ENCODE data around the gene CEND1. TPM values are rescaled to one million over a fixed set of nuclear protein-coding genes. Genes with fewer than 3 reads are reported as not detected.

Gene CEND1
- total RNA-seq, 1 experiment from 2014 or later = not detected

DNA sequence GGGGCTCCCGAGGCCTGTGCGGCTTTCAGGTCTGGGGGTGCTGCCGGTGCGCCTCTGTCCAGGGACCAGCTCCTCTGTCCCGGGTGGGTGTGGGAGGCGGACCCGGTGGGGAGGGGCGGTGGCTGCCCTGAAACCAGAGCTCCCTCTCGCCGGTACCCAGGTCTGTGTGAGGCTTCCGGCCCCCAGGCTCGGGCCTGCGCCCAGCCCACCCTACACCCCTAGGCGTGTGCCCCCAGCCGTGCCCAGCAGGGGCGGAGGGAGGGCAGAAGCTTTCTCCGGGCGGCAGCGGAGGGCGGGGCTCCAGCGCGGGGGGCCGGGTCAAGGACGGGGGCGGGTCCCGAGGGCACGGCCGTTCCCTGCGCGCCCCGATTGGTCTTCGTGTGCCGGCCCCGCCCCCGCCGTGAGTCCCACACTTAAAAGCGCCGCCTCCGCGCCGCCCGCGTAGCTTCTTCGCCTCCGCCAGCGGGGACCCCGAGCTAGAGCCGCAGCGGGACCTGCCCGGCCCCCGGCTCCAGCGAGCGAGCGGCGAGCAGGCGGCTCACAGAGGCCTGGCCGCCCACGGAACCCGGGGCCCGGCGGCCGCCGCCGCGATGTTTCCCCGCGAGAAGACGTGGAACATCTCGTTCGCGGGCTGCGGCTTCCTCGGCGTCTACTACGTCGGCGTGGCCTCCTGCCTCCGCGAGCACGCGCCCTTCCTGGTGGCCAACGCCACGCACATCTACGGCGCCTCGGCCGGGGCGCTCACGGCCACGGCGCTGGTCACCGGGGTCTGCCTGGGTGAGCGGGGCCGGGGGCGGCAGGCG is 29.4 kb upstream of the CEND1 start:
- Histone ChIP-seq H3K4me2 (peak overlapping the region; percentile 90), H3K4me1 (replicated peaks; ENCODE audit: insufficient read depth) (peaks cover 12% of the 10 kb centered on the region), H3K27me3 (ENCODE audit: insufficient read depth, low read depth) (no peaks in the 10 kb centered on the region), H3K9me3 (ENCODE audit: insufficient read depth, low read depth) (no peaks in the 10 kb centered on the region), H3K27ac (peak overlapping the region; percentile 87), H3K36me3 (ENCODE audit: low read depth) (no peaks in the 10 kb centered on the region), H3K79me2 (ENCODE audit: low read depth) (peaks cover 19% of the 10 kb centered on the region), H4K20me1 (ENCODE audit: insufficient read depth) (peaks cover 26% of the 10 kb centered on the region), H3F3A (ENCODE audit: insufficient read depth, low read depth) (peaks cover 27% of the 10 kb centered on the region; the same call in 1 of the 2 replicates), H3K4me3 (peak overlapping the region; percentile 84), H3K9me2 (ENCODE audit: insufficient read depth) (no peaks in the 10 kb centered on the region), H2AFZ (0 out of 2 replicates have a peak overlapping the region, but pooled peaks have one; percentile 58)
- DNase-seq = peak; percentile 65 to 87
- intact Hi-C loops (cut with micrococcal nuclease; ENCODE audit: unreplicated experiment) = loop anchor here (2.0 kb wide), 1 partner anchor 15 kb away; no protein-coding TSS in a partner anchor
- ChIA-PET CTCF (interaction anchor here (0.7 kb wide), 1 partner anchor 13 kb away, joined by 4 read pairs; no protein-coding TSS in a partner anchor), POLR2A (ENCODE audit: unreplicated experiment) (interaction anchor here (0.6 to 1.6 kb wide), 11 partner anchors 13 to 740 kb away, joined by 3 to 17 read pairs (median 5); partner anchors contain the start of genes CD151 and PIDD1)
- BruUV-seq (replicated peaks) = no TSS peak
- TF ChIP-seq, protein P1, sequence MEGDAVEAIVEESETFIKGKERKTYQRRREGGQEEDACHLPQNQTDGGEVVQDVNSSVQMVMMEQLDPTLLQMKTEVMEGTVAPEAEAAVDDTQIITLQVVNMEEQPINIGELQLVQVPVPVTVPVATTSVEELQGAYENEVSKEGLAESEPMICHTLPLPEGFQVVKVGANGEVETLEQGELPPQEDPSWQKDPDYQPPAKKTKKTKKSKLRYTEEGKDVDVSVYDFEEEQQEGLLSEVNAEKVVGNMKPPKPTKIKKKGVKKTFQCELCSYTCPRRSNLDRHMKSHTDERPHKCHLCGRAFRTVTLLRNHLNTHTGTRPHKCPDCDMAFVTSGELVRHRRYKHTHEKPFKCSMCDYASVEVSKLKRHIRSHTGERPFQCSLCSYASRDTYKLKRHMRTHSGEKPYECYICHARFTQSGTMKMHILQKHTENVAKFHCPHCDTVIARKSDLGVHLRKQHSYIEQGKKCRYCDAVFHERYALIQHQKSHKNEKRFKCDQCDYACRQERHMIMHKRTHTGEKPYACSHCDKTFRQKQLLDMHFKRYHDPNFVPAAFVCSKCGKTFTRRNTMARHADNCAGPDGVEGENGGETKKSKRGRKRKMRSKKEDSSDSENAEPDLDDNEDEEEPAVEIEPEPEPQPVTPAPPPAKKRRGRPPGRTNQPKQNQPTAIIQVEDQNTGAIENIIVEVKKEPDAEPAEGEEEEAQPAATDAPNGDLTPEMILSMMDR (conservative IDR thresholded peaks at IDR 0.05) = no peak
- TF ChIP-seq EZH2 (IDR thresholded peaks at IDR 0.05; ENCODE audit: low read depth) = no peak

DNA sequence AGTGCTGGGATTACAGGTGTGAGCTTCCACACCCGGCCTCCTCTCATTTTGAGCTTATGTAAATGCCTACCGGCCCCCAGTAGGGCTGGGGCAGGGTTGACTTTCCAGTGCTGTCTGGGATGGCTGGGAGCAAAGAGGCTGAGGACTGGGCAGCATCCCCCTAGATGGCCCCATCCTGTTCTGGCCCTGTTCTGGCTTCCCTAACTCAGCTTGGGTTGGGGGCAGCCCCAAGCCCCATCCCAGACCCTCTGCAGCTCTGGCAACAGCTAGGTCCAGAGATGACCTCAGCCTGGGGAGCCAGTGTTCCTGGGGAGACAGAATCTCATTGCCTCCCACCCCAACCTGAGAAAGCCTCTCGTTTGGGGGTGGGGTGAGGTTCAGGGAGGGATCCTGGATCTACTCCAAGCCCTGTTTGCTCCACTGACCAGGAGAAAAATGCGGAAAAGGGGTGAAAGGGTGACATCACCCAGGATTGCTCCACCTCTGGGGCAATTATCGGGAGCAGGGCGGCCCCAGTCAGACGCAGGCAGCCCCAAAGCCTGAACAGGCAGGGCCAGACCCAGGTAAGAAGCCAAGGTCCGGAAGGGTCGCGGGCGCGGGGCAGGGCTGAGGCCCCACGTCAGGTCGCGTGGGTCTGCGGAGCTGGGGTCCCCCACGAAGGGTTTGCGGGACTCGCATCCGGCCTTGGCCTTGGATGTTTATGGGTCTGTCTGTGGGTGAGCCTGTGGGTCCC is 28.7 kb upstream of the CEND1 start, which contains the start of gene PNPLA2:
Gene PNPLA2 (plus strand): TSS at position 519 of the 733 bp plus-strand sequence. CDS start 805 bp downstream, outside the sequence.
- intact Hi-C loops (cut with micrococcal nuclease; ENCODE audit: unreplicated experiment) = loop anchor here (2.0 kb wide), 1 partner anchor 16 kb away; no protein-coding TSS in a partner anchor
- Histone ChIP-seq H3K27ac (peak within 1 kb of the TSS; percentile 87), H3K4me2 (peak within 1 kb of the TSS; percentile 90), H4K20me1 (ENCODE audit: insufficient read depth) (peaks cover 26% of the 10 kb centered on the region), H3K9me2 (ENCODE audit: insufficient read depth) (no peaks in the 10 kb centered on the region), H3K4me3 (peak within 1 kb of the TSS; percentile 84), H3K9me3 (ENCODE audit: insufficient read depth, low read depth) (no peaks in the 10 kb centered on the region), H2AFZ (0 out of 2 replicates have a peak within 1 kb of the TSS, but pooled peaks have one; percentile 58), H3K79me2 (ENCODE audit: low read depth) (peaks cover 19% of the 10 kb centered on the region), H3K4me1 (replicated peaks; ENCODE audit: insufficient read depth) (peaks cover 12% of the 10 kb centered on the region), H3F3A (ENCODE audit: insufficient read depth, low read depth) (peaks cover 32% of the 10 kb centered on the region; the same call in 1 of the 2 replicates), H3K27me3 (ENCODE audit: insufficient read depth, low read depth) (no peaks in the 10 kb centered on the region), H3K36me3 (ENCODE audit: low read depth) (no peaks in the 10 kb centered on the region)
- peak; percentile 73 to 79 for DNase-seq
- BruUV-seq (replicated peaks) = TSS peak; percentile 83
- CTCF ChIA-PET = interaction anchor here (0.7 kb wide), 1 partner anchor 1376 kb away, joined by 10 read pairs; no protein-coding TSS in a partner anchor
- no peak for TF ChIP-seq EZH2 (IDR thresholded peaks at IDR 0.05; ENCODE audit: low read depth)
- POLR2A ChIA-PET (ENCODE audit: unreplicated experiment) = interaction anchor here (0.6 to 1.6 kb wide), 8 partner anchors 14 to 741 kb away, joined by 3 to 17 read pairs (median 5); partner anchors contain the start of gene PIDD1

DNA sequence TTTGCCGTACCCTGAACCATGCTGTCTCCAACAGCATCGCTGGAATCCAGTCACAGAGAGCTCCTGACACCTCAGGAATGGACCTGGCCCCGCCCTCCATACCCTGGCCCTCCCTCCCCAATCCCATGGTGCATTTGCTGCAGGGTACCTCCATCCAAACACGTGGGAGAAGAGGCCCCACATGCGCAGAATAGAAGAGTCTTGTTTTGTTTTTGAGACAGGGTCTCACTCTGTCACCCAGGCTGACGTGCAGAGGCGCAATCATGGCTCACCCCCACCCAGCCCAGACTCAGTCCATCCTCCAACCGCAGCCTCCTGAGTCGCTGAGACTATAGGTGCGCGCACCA is 26.5 kb upstream of the CEND1 start:
- ChIA-PET CTCF (no interaction called here), POLR2A (ENCODE audit: unreplicated experiment) (no interaction called here)
- no peaks in the 10 kb centered on the region for H3K9me3 ChIP-seq (ENCODE audit: insufficient read depth, low read depth)
- peaks cover 50% of the 10 kb centered on the region; the same call in 1 of the 2 replicates for H3F3A ChIP-seq (ENCODE audit: insufficient read depth, low read depth)
- DNase-seq = no peak
- H3K4me2 ChIP-seq = no peak overlapping the region
- no peak overlapping the region for H2AFZ ChIP-seq
- no peak for TF ChIP-seq EZH2 (IDR thresholded peaks at IDR 0.05; ENCODE audit: low read depth)
- TF ChIP-seq, protein P1 (conservative IDR thresholded peaks at IDR 0.05) = no peak
- peaks cover 13% of the 10 kb centered on the region for H3K36me3 ChIP-seq (ENCODE audit: low read depth)
- H3K27me3 ChIP-seq (ENCODE audit: insufficient read depth, low read depth) = no peaks in the 10 kb centered on the region
- H3K4me1 ChIP-seq (replicated peaks; ENCODE audit: insufficient read depth) = peaks cover 15% of the 10 kb centered on the region
- no peak overlapping the region for H3K27ac ChIP-seq
- BruUV-seq (replicated peaks) = no TSS peak
- H3K79me2 ChIP-seq (ENCODE audit: low read depth) = peaks cover 24% of the 10 kb centered on the region
- intact Hi-C loops (cut with micrococcal nuclease; ENCODE audit: unreplicated experiment) = no loop called here
- no peak overlapping the region for H3K4me3 ChIP-seq
- peaks cover 18% of the 10 kb centered on the region for H4K20me1 ChIP-seq (ENCODE audit: insufficient read depth)
- no peaks in the 10 kb centered on the region for H3K9me2 ChIP-seq (ENCODE audit: insufficient read depth)

Data from PC-9 (cell line).